Measurements from ENCODE around the gene NPIPB13. TPM values are rescaled to one million over a fixed set of nuclear protein-coding genes. Genes with fewer than 3 reads are reported as not detected.
"Not testable (repeated sequence)": the region's sequence is repeated elsewhere in the genome, so short reads cannot be mapped to it uniquely, and the experiment has no call there.

Gene NPIPB13
- total RNA-seq (2021; ENCODE audit: unreplicated experiment) = 9.1 TPM
- 2.7 and 3.7 TPM in 2 replicates for polyA plus RNA-seq (2012)
- Bru-seq, nascent RNA = percentile 50 among the genes with signal in this experiment
- BruChase-seq, experiment 1, labeled RNA remaining after a 6-hour chase = percentile 59 among the genes with signal in this experiment
- BruChase-seq, experiment 2, labeled RNA remaining after a 2-hour chase = percentile 63 among the genes with signal in this experiment
- long read RNA-seq, partial matches to known transcripts = 0 of 6 reads
- long read RNA-seq, other reads (novel, unspliced or antisense) = 6 of 6 reads

GRCh38 chr16:30248379-30248778, at the start of gene NPIPB13:
Gene NPIPB13, minus strand, starts transcription at chr16:30248479. Its CDS starts 2,906 bp downstream, at chr16:30245573.
- H4K20me1 ChIP-seq (ENCODE audit: insufficient read depth); RAD21 ChIA-PET (ENCODE audit: low non-redundant PET in 1 of 2, low total read pairs in 2 of 2, uncharacterized antibody in 2 of 2, unreplicated experiment in 2 of 2); H3K9ac ChIP-seq (ENCODE audit: low read length); CTCF ChIA-PET; H3K9me3 ChIP-seq (ENCODE audit: control insufficient read depth in 1 of 2, insufficient read depth in 1 of 2, low read depth in 1 of 2, low read length in 2 of 2); POLR2A ChIA-PET; H2AFZ ChIP-seq (ENCODE audit: low read depth, low read length, poor library complexity, severe bottlenecking); H3K4me3 ChIP-seq (replicated peaks in 1 of 2; ENCODE audit: low read depth in 1 of 2, low read length in 2 of 2); H3K36me3 ChIP-seq (ENCODE audit: control insufficient read depth in 1 of 2, insufficient read depth in 2 of 2, low read length in 2 of 2); H3K4me1 ChIP-seq (ENCODE audit: control insufficient read depth in 1 of 2, insufficient read depth in 2 of 2, low read length in 2 of 2); H3K9me2 ChIP-seq (ENCODE audit: insufficient read depth); H3K27ac ChIP-seq (ENCODE audit: low read depth, low read length); BruUV-seq (replicated peaks); intact Hi-C loops (cut with micrococcal nuclease); H3K4me2 ChIP-seq (ENCODE audit: low read length); DNase-seq (ENCODE audit: low read depth, low spot score); H3K79me2 ChIP-seq (ENCODE audit: insufficient read depth, low read length); ATAC-seq; H3K27me3 ChIP-seq (ENCODE audit: insufficient read depth, low read length): not testable (repeated sequence)

- intact Hi-C loops (cut with micrococcal nuclease); H3K4me3 ChIP-seq (replicated peaks in 1 of 2; ENCODE audit: low read depth in 1 of 2, low read length in 2 of 2); RAD21 ChIA-PET (ENCODE audit: low non-redundant PET in 1 of 2, low total read pairs in 2 of 2, uncharacterized antibody in 2 of 2, unreplicated experiment in 2 of 2); ATAC-seq; H3K9me2 ChIP-seq (ENCODE audit: insufficient read depth); H3K79me2 ChIP-seq (ENCODE audit: insufficient read depth, low read length); CTCF ChIA-PET; H3K4me1 ChIP-seq (ENCODE audit: control insufficient read depth in 1 of 2, insufficient read depth in 2 of 2, low read length in 2 of 2); H3K4me2 ChIP-seq (ENCODE audit: low read length); POLR2A ChIA-PET; H3K27ac ChIP-seq (ENCODE audit: low read depth, low read length); H3K9me3 ChIP-seq (ENCODE audit: control insufficient read depth in 1 of 2, insufficient read depth in 1 of 2, low read depth in 1 of 2, low read length in 2 of 2); H3K27me3 ChIP-seq (ENCODE audit: insufficient read depth, low read length); DNase-seq (ENCODE audit: low read depth, low spot score); H3K9ac ChIP-seq (ENCODE audit: low read length); H2AFZ ChIP-seq (ENCODE audit: low read depth, low read length, poor library complexity, severe bottlenecking); H4K20me1 ChIP-seq (ENCODE audit: insufficient read depth); H3K36me3 ChIP-seq (ENCODE audit: control insufficient read depth in 1 of 2, insufficient read depth in 2 of 2, low read length in 2 of 2); BruUV-seq (replicated peaks): not testable (repeated sequence)
Measured at GRCh38 chr16:30282357-30282756, 34.1 kb upstream of the NPIPB13 start.

GRCh38 chr16:30278523-30278922, 30.2 kb upstream of the NPIPB13 start:
- RAD21 ChIA-PET (ENCODE audit: low non-redundant PET in 1 of 2, low total read pairs in 2 of 2, uncharacterized antibody in 2 of 2, unreplicated experiment in 2 of 2); H4K20me1 ChIP-seq (ENCODE audit: insufficient read depth); H3K79me2 ChIP-seq (ENCODE audit: insufficient read depth, low read length); H3K4me1 ChIP-seq (ENCODE audit: control insufficient read depth in 1 of 2, insufficient read depth in 2 of 2, low read length in 2 of 2); CTCF ChIA-PET; H3K9me2 ChIP-seq (ENCODE audit: insufficient read depth); intact Hi-C loops (cut with micrococcal nuclease); ATAC-seq; BruUV-seq (replicated peaks); POLR2A ChIA-PET; H3K27me3 ChIP-seq (ENCODE audit: insufficient read depth, low read length); H3K36me3 ChIP-seq (ENCODE audit: control insufficient read depth in 1 of 2, insufficient read depth in 2 of 2, low read length in 2 of 2); H3K27ac ChIP-seq (ENCODE audit: low read depth, low read length); H3K9me3 ChIP-seq (ENCODE audit: control insufficient read depth in 1 of 2, insufficient read depth in 1 of 2, low read depth in 1 of 2, low read length in 2 of 2); H3K4me3 ChIP-seq (replicated peaks in 1 of 2; ENCODE audit: low read depth in 1 of 2, low read length in 2 of 2); H3K9ac ChIP-seq (ENCODE audit: low read length); DNase-seq (ENCODE audit: low read depth, low spot score); H3K4me2 ChIP-seq (ENCODE audit: low read length); H2AFZ ChIP-seq (ENCODE audit: low read depth, low read length, poor library complexity, severe bottlenecking): not testable (repeated sequence)

- RAD21 ChIA-PET (ENCODE audit: low non-redundant PET in 1 of 2, low total read pairs in 2 of 2, uncharacterized antibody in 2 of 2, unreplicated experiment in 2 of 2); H3K9me3 ChIP-seq (ENCODE audit: control insufficient read depth in 1 of 2, insufficient read depth in 1 of 2, low read depth in 1 of 2, low read length in 2 of 2); POLR2A ChIA-PET; H3K9ac ChIP-seq (ENCODE audit: low read length); H3K4me1 ChIP-seq (ENCODE audit: control insufficient read depth in 1 of 2, insufficient read depth in 2 of 2, low read length in 2 of 2); H4K20me1 ChIP-seq (ENCODE audit: insufficient read depth); H3K27me3 ChIP-seq (ENCODE audit: insufficient read depth, low read length); ATAC-seq; H3K36me3 ChIP-seq (ENCODE audit: control insufficient read depth in 1 of 2, insufficient read depth in 2 of 2, low read length in 2 of 2); H2AFZ ChIP-seq (ENCODE audit: low read depth, low read length, poor library complexity, severe bottlenecking); DNase-seq (ENCODE audit: low read depth, low spot score); H3K9me2 ChIP-seq (ENCODE audit: insufficient read depth); H3K27ac ChIP-seq (ENCODE audit: low read depth, low read length); H3K4me2 ChIP-seq (ENCODE audit: low read length); H3K79me2 ChIP-seq (ENCODE audit: insufficient read depth, low read length); intact Hi-C loops (cut with micrococcal nuclease); BruUV-seq (replicated peaks); CTCF ChIA-PET; H3K4me3 ChIP-seq (replicated peaks in 1 of 2; ENCODE audit: low read depth in 1 of 2, low read length in 2 of 2): not testable (repeated sequence)
Measured at GRCh38 chr16:30217082-30217481, 31.2 kb downstream of the NPIPB13 start.
